ENCODE results near the gene DAP. TPM values are rescaled to one million over a fixed set of nuclear protein-coding genes. Genes with fewer than 3 reads are reported as not detected.

Gene DAP
- total RNA-seq, 1 experiment from 2014 or later: 77.6 TPM

GRCh38 chr5:10674096-10674495 lies 86.9 kb downstream of the DAP start:
- H3K4me3 Mint-ChIP-seq (ENCODE audit: unreplicated experiment): no peak overlapping the region
- Histone ChIP-seq H3K9me3 (no peaks in the 10 kb centered on the region), H3K4me3 (ENCODE audit: low read depth, low read length) (no peak overlapping the region), H3K4me1 (0 out of 2 replicates have a peak, but pooled peaks cover 7% of the 10 kb centered on the region), H3K36me3 (ENCODE audit: control insufficient read depth, insufficient read depth, low read length) (no peaks in the 10 kb centered on the region), H3K27me3 (replicated peaks; ENCODE audit: control insufficient read depth, insufficient read depth, low read length) (no peaks in the 10 kb centered on the region)
- TF ChIP-seq CTCF (IDR thresholded peaks at IDR 0.05; ENCODE audit: insufficient read depth in 1 of 2, low read depth in 1 of 2, low read length in 1 of 2, severe bottlenecking in 1 of 2, unreplicated experiment in 1 of 2): no peak
- DNase-seq: no peak
- CTCF ChIA-PET: no interaction called here
- H3K4me1 Mint-ChIP-seq (ENCODE audit: low read depth, unreplicated experiment): no peaks in the 10 kb centered on the region
- no peak overlapping the region for H3K27ac Mint-ChIP-seq (ENCODE audit: unreplicated experiment)
- POLR2A ChIA-PET: no interaction called here
- no peaks in the 10 kb centered on the region for H3K9me3 Mint-ChIP-seq (ENCODE audit: unreplicated experiment)
- peaks cover 24% of the 10 kb centered on the region for H3K36me3 Mint-ChIP-seq (ENCODE audit: insufficient read depth, unreplicated experiment)
- intact Hi-C loops (cut with micrococcal nuclease; ENCODE audit: unreplicated experiment): loop anchor here (5.0 kb wide), 1 partner anchor 173 kb away; no protein-coding TSS in a partner anchor
- no TSS peak for BruUV-seq (replicated peaks)
- peaks cover 9% of the 10 kb centered on the region for H3K27me3 Mint-ChIP-seq (ENCODE audit: insufficient read depth, unreplicated experiment)

- H3K36me3 Mint-ChIP-seq (ENCODE audit: insufficient read depth, unreplicated experiment): peaks cover 24% of the 10 kb centered on the region
- Histone ChIP-seq H3K9me3 (no peaks in the 10 kb centered on the region), H3K4me3 (ENCODE audit: low read depth, low read length) (no peak overlapping the region), H3K36me3 (ENCODE audit: control insufficient read depth, insufficient read depth, low read length) (no peaks in the 10 kb centered on the region), H3K4me1 (0 out of 2 replicates have a peak, but pooled peaks cover 7% of the 10 kb centered on the region), H3K27me3 (replicated peaks; ENCODE audit: control insufficient read depth, insufficient read depth, low read length) (no peaks in the 10 kb centered on the region)
- no peaks in the 10 kb centered on the region for H3K9me3 Mint-ChIP-seq (ENCODE audit: unreplicated experiment)
- no peak for DNase-seq
- H3K4me3 Mint-ChIP-seq (ENCODE audit: unreplicated experiment): no peak overlapping the region
- H3K27ac Mint-ChIP-seq (ENCODE audit: unreplicated experiment): no peak overlapping the region
- BruUV-seq (replicated peaks): no TSS peak
- no peak for TF ChIP-seq CTCF (IDR thresholded peaks at IDR 0.05; ENCODE audit: insufficient read depth in 1 of 2, low read depth in 1 of 2, low read length in 1 of 2, severe bottlenecking in 1 of 2, unreplicated experiment in 1 of 2)
- H3K27me3 Mint-ChIP-seq (ENCODE audit: insufficient read depth, unreplicated experiment): peaks cover 9% of the 10 kb centered on the region
- POLR2A ChIA-PET: no interaction called here
- no peaks in the 10 kb centered on the region for H3K4me1 Mint-ChIP-seq (ENCODE audit: low read depth, unreplicated experiment)
- intact Hi-C loops (cut with micrococcal nuclease; ENCODE audit: unreplicated experiment): loop anchor here (5.0 kb wide), 1 partner anchor 174 kb away; no protein-coding TSS in a partner anchor
- CTCF ChIA-PET: no interaction called here
Observed at GRCh38 chr5:10673407-10673806, 87.6 kb downstream of the DAP start.

GRCh38 chr5:10673017-10673389 lies 88.0 kb downstream of the DAP start:
- no peak overlapping the region for H3K27ac Mint-ChIP-seq (ENCODE audit: unreplicated experiment)
- BruUV-seq (replicated peaks): no TSS peak

More at GRCh38 chr5:10673017-10673389, 88.0 kb downstream of the DAP start:
- intact Hi-C loops (cut with micrococcal nuclease; ENCODE audit: unreplicated experiment): loop anchor here (5.0 kb wide), 1 partner anchor 174 kb away; no protein-coding TSS in a partner anchor
- 0 out of 2 replicates have a peak, but pooled peaks cover 7% of the 10 kb centered on the region for H3K4me1 ChIP-seq
- TF ChIP-seq CTCF (IDR thresholded peaks at IDR 0.05; ENCODE audit: insufficient read depth in 1 of 2, low read depth in 1 of 2, low read length in 1 of 2, severe bottlenecking in 1 of 2, unreplicated experiment in 1 of 2): no peak
- H3K4me3 ChIP-seq (ENCODE audit: low read depth, low read length): no peak overlapping the region
- Mint-ChIP-seq H3K4me3 (ENCODE audit: unreplicated experiment) (no peak overlapping the region), H3K4me1 (ENCODE audit: low read depth, unreplicated experiment) (no peaks in the 10 kb centered on the region), H3K27me3 (ENCODE audit: insufficient read depth, unreplicated experiment) (peaks cover 9% of the 10 kb centered on the region), H3K36me3 (ENCODE audit: insufficient read depth, unreplicated experiment) (peaks cover 19% of the 10 kb centered on the region), H3K9me3 (ENCODE audit: unreplicated experiment) (no peaks in the 10 kb centered on the region)
- no peaks in the 10 kb centered on the region for H3K27me3 ChIP-seq (replicated peaks; ENCODE audit: control insufficient read depth, insufficient read depth, low read length)
- CTCF ChIA-PET: no interaction called here
- H3K36me3 ChIP-seq (ENCODE audit: control insufficient read depth, insufficient read depth, low read length): no peaks in the 10 kb centered on the region
- no peak for DNase-seq
- H3K9me3 ChIP-seq: no peaks in the 10 kb centered on the region
- POLR2A ChIA-PET: no interaction called here

All from Caco-2 (cell line).